ENCODE data around the gene NRAS.
"Not testable (repeated sequence)": the region's sequence is repeated elsewhere in the genome, so short reads cannot be mapped to it uniquely, and the experiment has no call there.

The NRAS gene

DNA sequence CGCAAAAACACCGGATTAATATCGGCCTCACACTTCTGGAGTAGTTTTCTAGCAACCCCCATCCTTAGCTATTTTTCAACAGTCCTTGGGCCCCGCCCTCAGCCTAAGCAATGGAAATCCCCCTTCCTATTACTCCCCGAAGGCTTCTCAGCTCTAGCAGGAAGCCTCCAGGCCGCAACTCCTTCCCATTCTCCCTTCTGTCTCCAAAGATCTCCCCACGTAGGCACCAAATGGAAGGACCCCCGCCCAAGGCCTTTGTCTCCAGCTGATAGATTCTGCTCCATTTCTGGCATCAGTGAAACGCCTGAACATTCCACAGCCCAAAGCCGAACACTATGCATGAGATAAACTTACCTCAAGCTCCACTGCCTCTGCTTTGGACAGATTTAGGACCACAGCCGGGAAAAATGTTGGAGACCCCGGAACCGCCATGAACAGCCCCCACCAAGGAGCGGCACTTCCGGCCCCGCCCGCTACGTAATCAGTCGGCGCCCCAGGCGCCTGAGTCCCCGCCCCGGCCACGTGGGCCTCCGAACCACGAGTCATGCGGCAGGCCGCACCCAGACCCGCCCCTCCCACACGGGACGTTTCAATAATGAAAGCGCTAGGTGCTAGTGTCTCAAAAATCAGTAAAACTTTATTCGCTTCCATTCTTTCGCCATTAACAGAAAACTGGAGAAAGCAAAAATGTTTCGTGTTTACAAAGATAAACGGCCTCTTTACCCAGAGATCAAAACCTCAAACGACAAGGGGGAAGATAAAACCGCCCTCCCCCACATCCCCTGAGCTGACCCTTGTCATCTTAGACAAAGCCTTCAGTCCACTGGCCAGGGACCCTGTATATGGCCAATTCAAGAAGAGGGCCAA, at the start of gene NRAS:
TSS of gene NRAS (minus strand) at position 468 of the 867 bp plus-strand sequence. CDS start 611 bp downstream, outside the sequence.
- peak within 1 kb of the TSS; percentile 99 for H3K27ac Mint-ChIP-seq
- H3K4me1 Mint-ChIP-seq, result peaks cover 10% of the 10 kb centered on the region
- ATAC-seq, result peak; percentile 99

DNA sequence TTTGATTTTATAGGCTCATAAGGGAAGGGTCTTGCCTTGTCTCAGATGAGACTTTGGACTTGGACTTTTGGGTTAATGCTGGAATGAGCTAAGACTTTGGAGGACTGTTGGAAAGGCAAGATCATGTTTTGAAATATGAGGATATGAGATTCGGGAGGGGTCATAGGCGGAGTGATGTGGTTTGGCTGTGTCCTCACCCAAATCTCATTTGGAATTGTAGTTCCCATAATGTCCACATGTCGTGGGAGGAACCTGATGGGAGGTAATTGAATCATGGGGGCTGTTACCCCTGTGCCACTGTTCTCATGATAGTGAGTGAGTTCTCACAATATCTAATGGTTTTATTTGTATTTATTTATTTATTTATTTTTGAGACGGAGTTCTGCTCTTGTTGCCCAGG, 48.1 kb upstream of the NRAS start:
- Mint-ChIP-seq H3K36me3 (peaks cover 14% of the 10 kb centered on the region), H3K27ac (no peak overlapping the region), H3K27me3 (no peaks in the 10 kb centered on the region), H3K4me3 (no peak overlapping the region), H3K9me3 (peaks cover 4% of the 10 kb centered on the region), H3K4me1 (no peaks in the 10 kb centered on the region)
- no peak for ATAC-seq

More for the DNA sequence above, at the start of gene NRAS:
- H3K9me3 Mint-ChIP-seq, result no peaks in the 10 kb centered on the region
- H3K27me3 Mint-ChIP-seq, result no peaks in the 10 kb centered on the region
- peak within 1 kb of the TSS; percentile 96 for H3K4me3 Mint-ChIP-seq
- H3K36me3 Mint-ChIP-seq, result peaks cover 51% of the 10 kb centered on the region

DNA sequence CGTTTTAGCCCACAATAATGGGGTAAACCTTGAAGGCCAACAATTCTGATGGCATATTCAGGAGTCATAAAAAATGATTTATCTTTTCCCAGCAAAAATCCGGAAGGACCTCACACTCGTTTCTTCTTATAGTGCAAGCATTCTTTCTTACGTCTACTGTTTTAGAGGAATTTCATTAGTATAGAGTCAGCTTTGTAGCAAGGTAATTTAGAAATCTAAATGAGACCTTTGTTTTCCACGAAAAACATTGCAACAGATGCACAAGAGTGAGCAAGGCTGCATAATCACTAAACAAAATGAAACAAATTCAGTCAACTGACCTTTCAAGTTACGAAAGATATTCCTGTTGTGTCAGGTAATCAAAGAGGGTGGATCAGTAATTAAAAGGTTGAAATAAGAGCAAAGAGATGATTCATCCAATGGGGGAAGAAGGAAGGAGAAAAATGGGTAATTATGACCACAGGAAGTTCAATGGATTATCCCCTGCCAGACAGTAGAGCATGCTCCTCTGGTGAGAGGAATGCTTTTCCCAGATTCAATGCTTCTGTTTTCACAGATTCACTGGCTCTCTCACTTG, 41.8 kb upstream of the NRAS start:
- peaks cover 45% of the 10 kb centered on the region for H3K4me1 Mint-ChIP-seq
- ATAC-seq, result no peak
- peaks cover 12% of the 10 kb centered on the region for H3K36me3 Mint-ChIP-seq
- no peaks in the 10 kb centered on the region for H3K27me3 Mint-ChIP-seq
- H3K4me3 Mint-ChIP-seq, result peak overlapping the region; percentile 97
- peaks cover 5% of the 10 kb centered on the region for H3K9me3 Mint-ChIP-seq
- peak overlapping the region; percentile 100 for H3K27ac Mint-ChIP-seq

DNA sequence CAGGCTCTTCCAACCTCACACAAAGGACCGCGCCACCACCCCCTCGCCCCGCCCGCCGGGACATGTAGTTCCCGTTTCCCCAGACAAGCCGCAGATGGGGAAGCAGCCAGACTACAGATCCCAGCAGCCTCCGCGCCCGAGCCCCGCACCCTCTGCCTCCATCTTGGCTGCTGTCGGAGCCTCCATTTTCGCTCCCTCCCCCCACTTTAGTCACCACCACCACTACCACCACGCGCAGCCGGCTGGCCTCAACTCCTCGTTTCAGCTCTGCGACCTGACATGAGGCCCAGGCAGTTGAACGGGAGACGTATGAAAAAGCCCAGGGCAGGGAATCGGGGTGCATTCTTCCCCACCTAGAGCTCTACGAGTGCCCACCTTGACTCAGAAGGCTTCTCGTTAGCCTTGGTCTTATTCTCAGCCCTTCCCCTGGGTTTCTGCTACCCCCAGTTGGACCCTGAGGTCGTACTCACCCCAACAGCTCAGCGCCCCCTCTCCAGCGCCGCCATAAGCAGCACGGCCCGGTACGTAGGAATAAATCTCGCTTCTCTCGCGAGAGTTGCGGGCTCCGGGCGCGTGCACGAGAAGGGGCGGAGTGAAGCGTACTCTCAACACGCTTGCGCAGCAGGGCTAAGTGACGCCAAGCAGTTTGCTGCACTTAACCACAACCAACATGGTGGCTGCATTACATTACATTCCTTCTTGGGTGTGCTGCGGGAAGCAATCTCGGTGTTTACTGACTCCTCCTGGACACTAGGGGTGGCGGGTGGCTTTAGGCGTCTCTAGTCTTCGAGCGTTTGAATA, 41.1 kb upstream of the NRAS start, which contains the start of gene CSDE1:
TSS of gene CSDE1 (minus strand) at position 530 of the 801 bp plus-strand sequence. CDS start 18,094 bp downstream, outside the sequence.
- peak within 1 kb of the TSS; percentile 97 for H3K4me3 Mint-ChIP-seq
- peaks cover 2% of the 10 kb centered on the region for H3K9me3 Mint-ChIP-seq
- H3K27me3 Mint-ChIP-seq, result no peaks in the 10 kb centered on the region
- peaks cover 51% of the 10 kb centered on the region for H3K4me1 Mint-ChIP-seq
- H3K27ac Mint-ChIP-seq, result peak within 1 kb of the TSS; percentile 100
- peak; percentile 97 for ATAC-seq
- H3K36me3 Mint-ChIP-seq, result peaks cover 7% of the 10 kb centered on the region

DNA sequence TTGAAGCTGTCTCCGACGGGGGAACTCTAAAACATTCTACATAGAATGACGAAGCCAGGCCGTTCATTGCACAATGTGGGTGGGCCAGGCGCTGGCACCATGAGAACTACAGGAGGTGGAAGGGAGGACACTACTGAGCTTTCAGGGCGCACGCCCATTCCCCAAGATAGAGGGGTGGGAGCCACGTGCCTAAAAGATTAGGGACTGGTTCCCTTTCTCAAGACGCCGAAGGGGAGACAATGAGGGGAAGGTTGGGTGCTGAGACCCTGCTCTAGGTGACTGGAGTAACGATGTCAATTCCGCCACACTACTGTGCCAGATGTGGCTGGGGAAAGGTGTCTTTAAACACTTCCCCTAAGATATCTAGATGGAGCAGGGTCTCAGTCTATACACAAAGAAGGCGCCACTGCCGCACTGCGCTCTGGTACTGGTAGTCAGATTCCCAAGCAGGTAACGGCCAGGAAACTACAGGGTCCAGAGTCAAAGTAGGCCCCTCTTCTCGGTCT, 40.4 kb upstream of the NRAS start:
- Mint-ChIP-seq H3K4me3 (peak overlapping the region; percentile 97), H3K27ac (peak overlapping the region; percentile 100), H3K4me1 (peaks cover 58% of the 10 kb centered on the region), H3K9me3 (peaks cover 2% of the 10 kb centered on the region), H3K27me3 (no peaks in the 10 kb centered on the region), H3K36me3 (peaks cover 7% of the 10 kb centered on the region)
- no peak for ATAC-seq

DNA sequence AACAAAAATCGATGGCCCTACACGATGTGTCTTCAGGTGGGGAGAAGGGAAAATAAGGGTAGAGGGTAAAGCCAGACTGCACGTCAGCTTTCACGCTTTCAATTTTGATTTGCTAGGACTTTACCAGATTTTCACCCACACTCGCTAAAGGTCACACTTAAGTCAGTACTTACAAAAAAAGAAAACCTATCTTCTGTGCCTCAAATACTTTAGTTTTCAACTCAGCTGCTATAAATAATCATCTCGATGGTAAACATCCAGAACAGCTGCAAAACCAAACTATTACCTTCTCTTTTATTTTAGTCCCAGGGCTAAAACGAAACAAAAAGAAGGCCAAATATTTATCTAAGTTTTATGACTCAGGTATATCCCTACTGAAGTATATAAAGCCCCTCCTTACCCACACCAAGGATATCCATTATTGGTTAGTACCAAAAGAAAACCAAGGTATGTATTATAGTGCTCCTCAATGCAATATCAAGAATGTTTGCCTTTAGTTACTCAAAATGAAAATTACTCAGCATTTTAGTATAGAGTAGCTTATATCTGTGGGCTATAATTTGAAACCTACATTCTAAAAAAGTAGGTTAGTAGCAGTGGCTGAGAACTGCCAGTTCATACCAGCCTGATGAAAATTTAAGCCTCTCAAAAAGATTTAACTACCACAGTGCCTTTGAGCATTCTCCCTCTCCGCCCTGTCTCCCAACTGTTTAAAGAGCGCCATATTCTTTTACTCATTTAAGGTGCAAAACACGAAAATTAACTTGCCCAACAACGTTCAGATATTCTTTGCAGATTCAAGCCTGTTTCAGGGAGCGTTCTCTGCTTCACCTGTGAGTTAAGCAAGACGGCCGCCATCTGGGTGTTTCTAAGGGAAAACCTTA, 39.7 kb upstream of the NRAS start:
- peaks cover 7% of the 10 kb centered on the region for H3K36me3 Mint-ChIP-seq
- H3K4me3 Mint-ChIP-seq, result peak overlapping the region; percentile 97
- no peak for ATAC-seq
- H3K9me3 Mint-ChIP-seq, result peaks cover 2% of the 10 kb centered on the region
- H3K4me1 Mint-ChIP-seq, result peaks cover 65% of the 10 kb centered on the region
- H3K27ac Mint-ChIP-seq, result peak overlapping the region; percentile 100
- no peaks in the 10 kb centered on the region for H3K27me3 Mint-ChIP-seq

DNA sequence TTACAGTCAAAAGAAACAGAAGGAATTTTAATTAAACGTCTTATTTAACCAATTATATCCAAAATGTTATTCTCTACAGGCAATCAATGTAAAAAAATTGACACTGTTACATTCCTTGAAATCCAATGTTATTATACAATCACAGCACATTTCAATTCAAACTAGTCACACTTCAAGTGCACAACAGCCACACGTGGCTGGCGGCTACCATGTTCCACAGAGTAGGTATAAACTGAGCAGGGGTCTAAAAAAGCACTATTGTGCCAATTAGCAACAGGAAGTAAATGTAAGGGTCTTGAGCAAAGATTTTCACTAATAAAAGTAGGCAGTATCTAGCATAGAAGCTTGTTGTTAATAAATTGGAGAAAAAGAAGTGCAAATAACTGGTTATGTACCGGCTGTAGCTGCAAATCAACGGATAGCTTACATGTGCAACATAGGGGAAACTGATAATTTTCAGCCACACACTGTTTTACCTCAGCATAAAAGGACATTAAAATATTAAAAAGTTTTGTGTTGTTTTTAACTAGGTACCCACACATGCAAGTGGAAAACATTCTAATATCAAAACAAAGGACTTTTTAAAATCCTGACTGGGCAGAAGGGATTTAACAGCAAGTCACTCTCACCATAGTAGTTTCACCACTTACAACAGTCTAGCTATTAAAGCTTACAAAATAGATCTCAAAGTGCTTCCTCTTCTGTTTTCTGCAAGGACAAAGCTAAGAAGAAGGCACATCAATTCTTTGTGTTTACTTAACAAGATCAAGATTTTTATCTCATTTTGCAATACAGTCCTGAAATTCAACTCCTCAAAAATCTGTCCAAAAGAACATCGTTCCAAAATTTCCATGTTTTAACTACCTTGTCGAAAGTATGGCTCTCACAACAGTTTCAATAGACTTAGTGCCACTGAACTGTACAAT, 38.7 kb upstream of the NRAS start:
- Mint-ChIP-seq H3K36me3 (peaks cover 13% of the 10 kb centered on the region), H3K4me3 (peak overlapping the region; percentile 97), H3K27me3 (no peaks in the 10 kb centered on the region), H3K27ac (peak overlapping the region; percentile 100), H3K9me3 (peaks cover 2% of the 10 kb centered on the region), H3K4me1 (peaks cover 75% of the 10 kb centered on the region)
- no peak for ATAC-seq

DNA sequence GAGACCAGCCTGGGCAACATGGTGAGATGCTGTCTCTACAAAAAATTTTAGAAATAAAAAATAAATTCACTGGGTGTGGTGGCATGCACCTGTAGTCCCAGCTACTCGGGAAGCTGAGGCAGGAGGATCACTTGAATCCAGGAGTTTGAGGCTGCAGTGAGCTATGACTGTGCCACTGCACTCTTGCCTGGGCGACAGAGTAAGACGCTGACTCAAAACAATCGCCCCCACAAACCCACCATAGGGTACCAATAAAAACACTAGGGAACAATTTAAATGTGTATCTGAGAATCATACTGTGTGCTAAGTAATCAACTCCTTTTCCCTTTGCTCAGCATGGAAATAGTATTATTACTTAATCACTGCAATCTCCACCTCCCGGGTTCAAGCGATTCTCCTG, 37.1 kb upstream of the NRAS start:
- peaks cover 26% of the 10 kb centered on the region for H3K36me3 Mint-ChIP-seq
- not testable (repeated sequence) for H3K27me3 Mint-ChIP-seq, H3K9me3 Mint-ChIP-seq, ATAC-seq, H3K27ac Mint-ChIP-seq
- peaks cover 87% of the 10 kb centered on the region for H3K4me1 Mint-ChIP-seq
- H3K4me3 Mint-ChIP-seq, result peak overlapping the region; percentile 29

DNA sequence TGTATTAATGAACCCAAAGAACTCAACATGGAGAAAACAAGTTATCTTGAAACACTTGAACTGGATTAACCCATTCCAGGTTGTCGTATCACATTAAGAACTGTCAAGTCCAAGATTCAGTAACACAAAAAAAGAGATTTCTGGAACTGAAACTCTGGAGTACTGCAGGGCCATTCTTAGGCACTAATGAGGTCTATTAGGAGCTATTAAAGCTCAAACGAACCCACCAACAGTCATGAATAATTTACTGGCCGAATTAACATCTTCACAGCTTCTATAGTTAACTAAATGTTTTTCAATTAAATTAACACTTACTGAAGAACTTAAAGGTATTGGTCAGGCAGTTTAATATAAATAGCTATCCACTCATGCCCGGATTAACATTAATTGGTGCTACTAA, 36.6 kb upstream of the NRAS start:
- ATAC-seq, result no peak
- Mint-ChIP-seq H3K4me1 (peaks cover 87% of the 10 kb centered on the region), H3K36me3 (peaks cover 32% of the 10 kb centered on the region), H3K4me3 (no peak overlapping the region), H3K9me3 (no peaks in the 10 kb centered on the region), H3K27me3 (no peaks in the 10 kb centered on the region), H3K27ac (no peak overlapping the region)

DNA sequence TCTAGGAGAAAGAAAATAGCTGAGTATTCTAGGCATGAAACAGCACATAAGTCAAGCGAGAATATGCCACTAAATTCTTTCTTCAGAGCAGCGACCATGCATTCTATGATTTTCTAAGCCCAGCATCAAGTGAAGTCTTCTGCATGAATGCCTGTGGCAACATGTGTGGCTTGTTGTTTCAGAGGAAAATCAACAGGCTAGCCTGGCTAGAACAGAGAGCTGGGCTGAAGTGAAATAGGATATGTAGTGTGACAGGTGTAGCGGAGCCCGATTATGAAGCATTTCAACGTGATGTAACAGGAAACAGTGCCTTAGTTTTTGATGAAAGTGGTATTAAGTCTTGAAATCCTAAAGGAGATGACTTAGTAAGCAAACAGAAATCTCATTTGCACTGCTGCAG, 34.2 kb upstream of the NRAS start:
- H3K36me3 Mint-ChIP-seq, result peaks cover 40% of the 10 kb centered on the region

DNA sequence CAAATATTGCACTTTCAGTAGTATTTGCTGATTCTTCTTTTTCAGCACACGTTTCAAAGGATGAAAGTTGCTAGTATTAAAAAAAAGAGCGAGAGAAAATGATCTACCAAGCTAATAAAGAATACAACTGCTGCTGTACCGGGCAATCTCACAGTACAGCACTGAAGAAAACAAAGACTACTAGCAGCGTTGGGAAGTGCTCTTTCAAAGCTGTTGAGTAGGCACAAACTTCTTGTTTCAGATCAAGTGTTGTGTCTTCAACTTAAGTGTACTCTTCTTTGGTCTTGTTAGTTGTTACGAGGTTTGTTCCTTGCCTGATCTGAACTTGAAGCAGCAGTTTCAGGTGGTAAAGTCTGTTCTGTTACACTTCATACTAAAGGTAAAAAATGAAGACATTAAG, 33.3 kb upstream of the NRAS start:
- Mint-ChIP-seq H3K4me3 (no peak overlapping the region), H3K27me3 (no peaks in the 10 kb centered on the region), H3K9me3 (no peaks in the 10 kb centered on the region), H3K27ac (no peak overlapping the region), H3K36me3 (peaks cover 44% of the 10 kb centered on the region), H3K4me1 (peaks cover 85% of the 10 kb centered on the region)
- ATAC-seq, result no peak

More for the DNA sequence above, 34.2 kb upstream of the NRAS start:
- Mint-ChIP-seq H3K9me3 (no peaks in the 10 kb centered on the region), H3K27ac (no peak overlapping the region), H3K27me3 (no peaks in the 10 kb centered on the region), H3K4me3 (no peak overlapping the region), H3K4me1 (peaks cover 90% of the 10 kb centered on the region)
- ATAC-seq, result no peak

DNA sequence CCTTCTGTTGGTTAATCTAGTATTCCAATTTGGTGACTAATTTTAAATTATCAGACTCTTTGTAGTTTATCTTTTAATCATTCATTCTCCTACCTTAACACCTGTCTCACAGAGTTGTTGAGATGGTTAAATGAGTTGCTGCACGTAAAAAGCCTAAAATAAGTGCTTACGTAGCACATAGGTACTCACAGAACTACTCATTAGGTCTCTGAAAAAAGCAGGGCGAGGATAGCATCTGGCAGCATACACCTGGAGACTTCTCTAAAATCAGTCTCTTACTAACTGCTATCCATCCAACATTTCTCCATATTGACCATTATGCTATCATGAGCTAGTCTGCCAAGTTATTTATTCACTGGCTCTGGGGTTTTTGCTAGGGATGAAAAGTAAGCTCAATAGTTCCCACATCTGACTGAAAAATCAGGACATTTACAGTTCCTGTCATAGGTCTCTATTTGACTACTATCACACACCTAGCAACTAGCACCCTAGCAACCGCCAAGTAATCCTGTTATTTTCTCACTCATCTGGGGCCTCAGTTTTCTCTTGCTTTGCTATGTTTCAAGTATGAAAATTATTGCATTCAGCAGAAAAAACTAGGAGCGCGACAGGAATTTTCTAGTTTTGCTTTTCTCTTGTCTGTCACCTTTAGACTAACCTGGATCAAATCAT, 30.0 kb upstream of the NRAS start:
- Mint-ChIP-seq H3K27me3 (no peaks in the 10 kb centered on the region), H3K4me3 (no peak overlapping the region), H3K4me1 (peaks cover 71% of the 10 kb centered on the region), H3K36me3 (peaks cover 49% of the 10 kb centered on the region), H3K9me3 (no peaks in the 10 kb centered on the region), H3K27ac (peak overlapping the region; percentile 37)
- no peak for ATAC-seq

DNA sequence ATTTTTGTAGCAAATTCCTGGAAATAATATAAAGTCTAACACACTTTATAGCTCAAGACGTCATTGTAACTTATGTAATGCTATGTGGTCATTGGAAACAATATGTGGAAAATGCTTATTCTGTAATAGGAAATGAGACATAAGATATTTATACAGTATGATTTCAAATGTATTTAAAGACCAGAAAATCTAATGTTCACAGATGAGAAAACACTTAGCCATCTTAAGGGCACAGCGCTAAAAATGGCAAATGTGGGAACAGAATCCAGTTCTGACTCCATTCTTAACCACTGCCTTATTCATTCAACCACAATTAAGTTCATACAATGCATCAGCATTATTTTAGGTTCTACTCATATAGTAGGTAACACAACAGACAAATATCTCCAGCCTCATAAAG, 28.7 kb upstream of the NRAS start:
- Mint-ChIP-seq H3K36me3 (peaks cover 48% of the 10 kb centered on the region), H3K27me3 (no peaks in the 10 kb centered on the region), H3K4me3 (no peak overlapping the region), H3K4me1 (peaks cover 64% of the 10 kb centered on the region), H3K27ac (no peak overlapping the region), H3K9me3 (no peaks in the 10 kb centered on the region)
- ATAC-seq, result no peak
